HCT116 (cell line): Measurements from ENCODE around the gene TMEM141. TPM values are rescaled to one million over a fixed set of nuclear protein-coding genes. Genes with fewer than 3 reads are reported as not detected.
A peak's percentile ranks its signal among the peaks of the same experiment; 100 is the strongest.
"Not testable (repeated sequence)": the region's sequence is repeated elsewhere in the genome, so short reads cannot be mapped to it uniquely, and the experiment has no call there.

Experiments
- ATAC-seq: fragments of 200-7000 bp; cut with Tn5 transposase; 2 replicates; pipeline ENCODE4 v1.9.1; 2020; ENCODE audit warnings: mild to moderate bottlenecking, moderate library complexity
- BruUV-seq: library from RNA; stranded (reverse); fragments of 400-500 nt; replicated peaks from 2 replicates; lab custom pipeline; 2021; lab: Mats Ljungman, UMichigan
- CTCF ChIA-PET: fragments of 300-600 bp; sonication (Branson Sonifier 250); formaldehyde crosslinking; loops from one replicate; lab custom pipeline; 2021; ENCODE audit warnings: antibody characterized with exemption; lab: Charles Lee
- POLR2A ChIA-PET: fragments of 300-600, 350-600 bp; sonication (Branson Sonifier 250); formaldehyde crosslinking; loops from one replicate; lab custom pipeline; 2021; ENCODE audit warnings: antibody characterized with exemption; lab: Charles Lee
- RAD21 ChIA-PET, 2 experiments: fragments of 300-600 bp; sonication (Branson Sonifier 250); formaldehyde crosslinking; loops; one replicate each; lab custom pipeline; 2023; ENCODE audit warnings: low total read pairs in 2 of 2; ENCODE audit not compliant: uncharacterized antibody in 2 of 2, unreplicated experiment in 2 of 2, low non-redundant PET in 1 of 2; lab: Charles Lee
- DNase-seq: peaks from one replicate; pipeline ENCODE4 v3.0.0-alpha.2; 2010; ENCODE audit warnings: low read depth, low spot score
- H2AFZ ChIP-seq: fragments of 200-600 bp; shearing (Covaris generic), sonication (generic); 2 replicates; pipeline ENCODE4 v1.6.1; 2017; ENCODE audit warnings: low read depth, mixed run types, mixed read lengths, antibody characterized with exemption, low read length; ENCODE audit not compliant: poor library complexity, severe bottlenecking
- H3K27ac ChIP-seq: 2 replicates; pipeline ENCODE4 v1.5.1; 2012; ENCODE audit warnings: low read depth, low read length
- H3K27me3 ChIP-seq: fragments of 200-600 bp; sonication (generic); 2 replicates; pipeline ENCODE4 v1.6.1; 2016; ENCODE audit warnings: mixed run types, low read length, mixed read lengths; ENCODE audit not compliant: insufficient read depth
- H3K36me3 ChIP-seq, 2 experiments: fragments of 200-500 bp in 1 of 2; fragments of 200-600 bp in 1 of 2; sonication (Bioruptor generic) in 1 of 2; sonication (generic) in 1 of 2; 2 replicates each; pipeline versions ENCODE4 v1.5.1 to v1.6.1; 2014 to 2016; ENCODE audit warnings: low read length in 2 of 2, inconsistent platforms in 1 of 2, mixed read lengths in 1 of 2, mixed run types in 1 of 2; ENCODE audit not compliant: insufficient read depth in 2 of 2, control insufficient read depth in 1 of 2
- H3K4me1 ChIP-seq, 2 experiments: fragments of 200-600 bp in 1 of 2; sonication (generic) in 1 of 2; 2 replicates each; pipeline versions ENCODE4 v1.5.1 to v1.6.1; 2012 to 2017; ENCODE audit warnings: low read length in 2 of 2, inconsistent platforms in 1 of 2, mild to moderate bottlenecking in 1 of 2, mixed read lengths in 1 of 2, mixed run types in 1 of 2, moderate library complexity in 1 of 2; ENCODE audit not compliant: insufficient read depth in 2 of 2, control insufficient read depth in 1 of 2
- H3K4me2 ChIP-seq: fragments of 200-600 bp; sonication (generic); 2 replicates; pipeline ENCODE4 v1.6.1; 2017; ENCODE audit warnings: mixed run types, low read length, mixed read lengths
- H3K4me3 ChIP-seq, 2 experiments: fragments of 200-600 bp in 1 of 2; sonication (generic) in 1 of 2; replicated peaks in 1 of 2; 2 replicates each; pipeline ENCODE4 v1.5.1; 2011 to 2016; ENCODE audit warnings: low read length in 2 of 2, control low read depth in 1 of 2, low read depth in 1 of 2, mild to moderate bottlenecking in 1 of 2, mixed read lengths in 1 of 2, mixed run types in 1 of 2
- H3K79me2 ChIP-seq: fragments of 200-600 bp; sonication (generic); 2 replicates; pipeline ENCODE4 v1.6.1; 2017; ENCODE audit warnings: mild to moderate bottlenecking, mixed run types, low read length, moderate library complexity, mixed read lengths; ENCODE audit not compliant: insufficient read depth
- H3K9ac ChIP-seq: fragments of 200-600 bp; sonication (generic); 2 replicates; pipeline ENCODE4 v1.6.1; 2016; ENCODE audit warnings: low read length, mixed read lengths
- H3K9me2 ChIP-seq: fragments of 200-600 bp; sonication (generic), shearing (Covaris generic); 2 replicates; pipeline ENCODE4 v1.6.1; 2017; ENCODE audit warnings: mixed run types, mild to moderate bottlenecking, moderate library complexity; ENCODE audit not compliant: insufficient read depth
- H3K9me3 ChIP-seq, 2 experiments: fragments of 200-500 bp in 1 of 2; fragments of 200-600 bp in 1 of 2; sonication (Bioruptor generic) in 1 of 2; sonication (generic) in 1 of 2; 2 replicates each; pipeline ENCODE4 v1.6.1; 2014 to 2017; ENCODE audit warnings: low read length in 2 of 2, mixed read lengths in 2 of 2, inconsistent platforms in 1 of 2, low read depth in 1 of 2, mild to moderate bottlenecking in 1 of 2, mixed run types in 1 of 2, moderate library complexity in 1 of 2; ENCODE audit not compliant: control insufficient read depth in 1 of 2, insufficient read depth in 1 of 2
- H4K20me1 ChIP-seq: fragments of 200-600 bp; sonication (generic), shearing (Covaris generic); 2 replicates; pipeline ENCODE4 v1.6.1; 2017; ENCODE audit warnings: mixed run types, mild to moderate bottlenecking, moderate library complexity; ENCODE audit not compliant: insufficient read depth
- CEBPB ChIP-seq: IDR thresholded peaks from 2 replicates; pipeline ENCODE4 v1.6.1; 2012; ENCODE audit warnings: low read depth
- EGR1 ChIP-seq: IDR thresholded peaks from 2 replicates; pipeline ENCODE4 v1.6.1; 2012; ENCODE audit warnings: low read depth
- ELF1 ChIP-seq: IDR thresholded peaks from 2 replicates; pipeline ENCODE4 v1.6.1; 2012; ENCODE audit warnings: low read depth, borderline replicate concordance
- EZH2 ChIP-seq: fragments of 200-600 bp; sonication (generic); IDR thresholded peaks from 2 replicates; pipeline ENCODE4 v1.6.1; 2017; ENCODE audit warnings: antibody characterized with exemption, mixed run types
- EZH2phosphoT487 ChIP-seq: fragments of 200-600 bp; IDR thresholded peaks from 2 replicates; pipeline ENCODE4 v1.6.1; 2018; ENCODE audit warnings: antibody characterized with exemption, borderline replicate concordance
- JUND ChIP-seq: IDR thresholded peaks from 2 replicates; pipeline ENCODE4 v1.6.1; 2012
- POLR2AphosphoS5 ChIP-seq: IDR thresholded peaks from 2 replicates; pipeline ENCODE4 v1.6.1; 2011; ENCODE audit warnings: mild to moderate bottlenecking, low read depth, low read length, moderate library complexity
- REST ChIP-seq: IDR thresholded peaks from 2 replicates; pipeline ENCODE4 v1.6.1; 2012; ENCODE audit warnings: low read depth
- SIN3A ChIP-seq: IDR thresholded peaks from 2 replicates; pipeline ENCODE4 v1.6.1; 2012; ENCODE audit warnings: low read depth
- SP1 ChIP-seq: IDR thresholded peaks from 2 replicates; pipeline ENCODE4 v1.6.1; 2012; ENCODE audit warnings: low read depth
- SRF ChIP-seq: IDR thresholded peaks from 2 replicates; pipeline ENCODE4 v1.6.1; 2012; ENCODE audit warnings: low read depth
- TCF7L2 ChIP-seq: IDR thresholded peaks from 2 replicates; pipeline ENCODE4 v1.7.0; 2011; ENCODE audit warnings: borderline replicate concordance, inconsistent platforms; ENCODE audit not compliant: insufficient read depth, insufficient read length; ENCODE audit errors: extremely low read depth
- YY1 ChIP-seq: IDR thresholded peaks from 2 replicates; pipeline ENCODE4 v1.6.1; 2011; ENCODE audit warnings: low read length, low read depth, moderate library complexity, mild to moderate bottlenecking; ENCODE audit not compliant: insufficient replicate concordance; ENCODE audit errors: extremely low read depth
- ZFX ChIP-seq: fragments of 450-650 bp; IDR thresholded peaks from 2 replicates; pipeline ENCODE4 v1.6.1; 2017
- ZNF274 ChIP-seq: fragments of 200-500 bp; sonication (Bioruptor generic); IDR thresholded peaks from 2 replicates; pipeline ENCODE4 v1.6.1; 2014; ENCODE audit warnings: mild to moderate bottlenecking, low read depth, low read length, inconsistent platforms
- intact Hi-C: fragments of 100-400 bp; cut with micrococcal nuclease; formaldehyde crosslinking; loops from 2 replicates; pipeline ENCODE4 v1.10.0; 2022
- total RNA-seq: library from RNA; stranded (reverse); gene quantifications from one replicate; pipeline ENCODE4 v1.2.1, GENCODE V29; 2021; ENCODE audit not compliant: unreplicated experiment
- TF ChIP-seq, protein P1 (sequence below), 3 experiments: fragments of 200-600 bp in 1 of 3; sonication (generic) in 1 of 3; IDR thresholded peaks in 2 of 3; conservative IDR thresholded peaks in 1 of 3; 2 replicates each; pipeline ENCODE4 v1.5.1; 2012 to 2017; ENCODE audit warnings: low read depth in 2 of 3, low read length in 2 of 3, antibody characterized with exemption in 1 of 3, borderline replicate concordance in 1 of 3, control low read depth in 1 of 3, mild to moderate bottlenecking in 1 of 3, mixed read lengths in 1 of 3, mixed run types in 1 of 3, moderate library complexity in 1 of 3; ENCODE audit not compliant: insufficient read depth in 1 of 3
- TF ChIP-seq, protein P2 (sequence below): IDR thresholded peaks from 2 replicates; pipeline ENCODE4 v1.6.1; 2012

TMEM141 gene
- total RNA-seq, 1 experiment from 2014 or later: 73.6 TPM

GRCh38 chr9:136786451-136786850 is 4.7 kb upstream of the TMEM141 start:
- Histone ChIP-seq H2AFZ (no peak overlapping the region), H4K20me1 (no peaks in the 10 kb centered on the region), H3K9me2 (no peaks in the 10 kb centered on the region), H3K4me1 (peaks cover 10 to 26% of the 10 kb centered on the region in 2 experiments; a peak in 3 of 4 replicates), H3K9ac (no peak overlapping the region), H3K27ac (no peak overlapping the region), H3K4me2 (no peak overlapping the region), H3K9me3 (no peaks in the 10 kb centered on the region), H3K36me3 (no peaks in the 10 kb centered on the region), H3K4me3 (no peak overlapping the region), H3K27me3 (no peaks in the 10 kb centered on the region), H3K79me2 (no peaks in the 10 kb centered on the region; the same call in 1 of the 2 replicates)
- POLR2A ChIA-PET: no interaction called here
- RAD21 ChIA-PET: interaction anchor here in 1 of 2 experiments (0.6 kb wide), 1 partner anchor 13 kb away, joined by 3 read pairs; no protein-coding TSS in a partner anchor
- CTCF ChIA-PET: interaction anchor here (1.4 to 2.0 kb wide), 2 partner anchors 249 to 260 kb away, joined by 4 read pairs; no protein-coding TSS in a partner anchor
- intact Hi-C loops: loop anchor here (5.0 to 10.0 kb wide), 2 partner anchors 156 to 438 kb away; partner anchors contain the start of genes CYSRT1, FBXW5, RNF208 and RNF224
- DNase-seq (no peak), ATAC-seq (no peak)
- no TSS peak for BruUV-seq
- TF ChIP-seq SIN3A (no peak), ELF1 (no peak), REST (no peak), EGR1 (no peak), ZFX (no peak), SRF (no peak), EZH2 (no peak), YY1 (no peak), SP1 (no peak), ZNF274 (no peak), TCF7L2 (no peak), EZH2phosphoT487 (no peak), JUND (no peak), POLR2AphosphoS5 (no peak), CEBPB (no peak)
- TF ChIP-seq, protein P1, sequence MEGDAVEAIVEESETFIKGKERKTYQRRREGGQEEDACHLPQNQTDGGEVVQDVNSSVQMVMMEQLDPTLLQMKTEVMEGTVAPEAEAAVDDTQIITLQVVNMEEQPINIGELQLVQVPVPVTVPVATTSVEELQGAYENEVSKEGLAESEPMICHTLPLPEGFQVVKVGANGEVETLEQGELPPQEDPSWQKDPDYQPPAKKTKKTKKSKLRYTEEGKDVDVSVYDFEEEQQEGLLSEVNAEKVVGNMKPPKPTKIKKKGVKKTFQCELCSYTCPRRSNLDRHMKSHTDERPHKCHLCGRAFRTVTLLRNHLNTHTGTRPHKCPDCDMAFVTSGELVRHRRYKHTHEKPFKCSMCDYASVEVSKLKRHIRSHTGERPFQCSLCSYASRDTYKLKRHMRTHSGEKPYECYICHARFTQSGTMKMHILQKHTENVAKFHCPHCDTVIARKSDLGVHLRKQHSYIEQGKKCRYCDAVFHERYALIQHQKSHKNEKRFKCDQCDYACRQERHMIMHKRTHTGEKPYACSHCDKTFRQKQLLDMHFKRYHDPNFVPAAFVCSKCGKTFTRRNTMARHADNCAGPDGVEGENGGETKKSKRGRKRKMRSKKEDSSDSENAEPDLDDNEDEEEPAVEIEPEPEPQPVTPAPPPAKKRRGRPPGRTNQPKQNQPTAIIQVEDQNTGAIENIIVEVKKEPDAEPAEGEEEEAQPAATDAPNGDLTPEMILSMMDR (IDR thresholded peaks at IDR 0.05 in 2 of 3, conservative IDR thresholded peaks at IDR 0.05 in 1 of 3; ENCODE audit: borderline replicate concordance in 1 of 3, insufficient read depth in 1 of 3, low read depth in 2 of 3, low read length in 2 of 3): no peak
- TF ChIP-seq, protein P2, sequence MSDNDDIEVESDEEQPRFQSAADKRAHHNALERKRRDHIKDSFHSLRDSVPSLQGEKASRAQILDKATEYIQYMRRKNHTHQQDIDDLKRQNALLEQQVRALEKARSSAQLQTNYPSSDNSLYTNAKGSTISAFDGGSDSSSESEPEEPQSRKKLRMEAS: no peak

DNA sequence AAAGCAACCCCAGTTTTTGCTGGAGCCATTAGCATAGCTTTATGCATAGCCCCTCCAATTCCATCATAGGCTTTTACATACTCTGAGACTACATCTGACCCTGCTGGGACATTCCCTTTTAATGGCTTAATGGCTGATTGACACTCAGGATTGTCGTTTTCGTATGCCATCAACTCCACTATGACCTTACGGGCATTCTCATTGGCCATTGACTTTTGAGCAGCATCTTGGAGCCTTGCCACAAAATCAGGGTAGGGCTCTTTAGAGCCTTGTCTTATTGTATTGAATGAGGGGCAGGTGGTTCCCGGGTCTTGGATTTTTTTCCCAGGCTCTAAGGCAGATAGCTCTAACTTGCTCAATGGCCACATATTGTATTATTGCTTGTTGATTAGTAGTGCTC is 4.2 kb upstream of the TMEM141 start:
- CTCF ChIA-PET: interaction anchor here (1.4 to 2.0 kb wide), 2 partner anchors 248 to 260 kb away, joined by 4 read pairs; no protein-coding TSS in a partner anchor
- DNase-seq, ATAC-seq, H3K27me3 ChIP-seq, H3K9me2 ChIP-seq, H3K36me3 ChIP-seq, H3K27ac ChIP-seq, BruUV-seq, H4K20me1 ChIP-seq, H3K9ac ChIP-seq, POLR2A ChIA-PET, H3K79me2 ChIP-seq, H3K9me3 ChIP-seq, H3K4me3 ChIP-seq: not testable (repeated sequence)
- Histone ChIP-seq H2AFZ (peak overlapping the region; percentile 98), H3K4me1 (peaks cover 10 to 32% of the 10 kb centered on the region in 2 experiments; a peak in 3 of 4 replicates), H3K4me2 (peak overlapping the region; percentile 69; the same call in 1 of the 2 replicates)
- RAD21 ChIA-PET: interaction anchor here in 1 of 2 experiments (0.6 kb wide), 1 partner anchor 13 kb away, joined by 3 read pairs; no protein-coding TSS in a partner anchor
- intact Hi-C loops: loop anchor here (1.0 to 10.0 kb wide), 4 partner anchors 155 to 438 kb away; partner anchors contain the start of genes CYSRT1, FBXW5, NPDC1 and RNF208
